A549 (cell line): ENCODE results near the gene ASNSD1. TPM values are rescaled to one million over a fixed set of nuclear protein-coding genes. Genes with fewer than 3 reads are reported as not detected.

Experiments
- ATAC-seq, 2 experiments: fragments of 200-7000 bp in 1 of 2; fragments of >200 bp in 1 of 2; cut with Nextera tagmentation in 1 of 2; cut with Tn5 transposase in 1 of 2; 3 replicates each; pipeline versions ENCODE4 v1.8.0 to v1.9.1; 2018 to 2020; ENCODE audit warnings: mild to moderate bottlenecking in 1 of 2, moderate library complexity in 1 of 2
- CTCF ChIA-PET: fragments of 300-600 bp; sonication (Branson Sonifier 250); formaldehyde crosslinking; extraction: SDS; loops from one replicate; lab custom pipeline; 2021; ENCODE audit warnings: antibody characterized with exemption, inconsistent platforms; lab: Yijun Ruan, JAX
- POLR2A ChIA-PET: fragments of 350-600 bp; formaldehyde crosslinking; extraction: SDS; loops from one replicate; lab custom pipeline; 2021; ENCODE audit warnings: antibody characterized with exemption, inconsistent platforms; lab: Yijun Ruan, JAX
- DNase-seq, 2 experiments: peaks; one replicate each; pipeline versions ENCODE4 v3.0.0 to v3.0.0-alpha.2; 2011 to 2016; ENCODE audit warnings: low read depth in 1 of 2, low spot score in 1 of 2
- FAIRE-seq: peaks from 2 replicates; lab custom pipeline; 2011; peaks lifted over from hg19 to GRCh38; lab: Jason Lieb, UNC
- H3K27ac ChIP-seq, 2 experiments: fragments of >200 bp; sonication (Bioruptor Twin); formaldehyde crosslinking; 3 replicates each; pipeline ENCODE4 v1.5.1; 2016 to 2017
- H3K4me1 ChIP-seq: fragments of >200 bp; sonication (Bioruptor Twin); formaldehyde crosslinking; 3 replicates; pipeline ENCODE4 v1.6.1; 2016
- H3K4me2 ChIP-seq: fragments of >200 bp; sonication (Bioruptor Twin); formaldehyde crosslinking; 3 replicates; pipeline ENCODE4 v1.6.1; 2016
- H3K4me3 ChIP-seq: fragments of >200 bp; sonication (Bioruptor Twin); formaldehyde crosslinking; 3 replicates; pipeline ENCODE4 v1.5.1; 2016
- H3K9me3 ChIP-seq: fragments of >200 bp; sonication (Bioruptor Twin); formaldehyde crosslinking; 3 replicates; pipeline ENCODE4 v1.6.1; 2016
- ATOH8 ChIP-seq: fragments of 250-450 bp; sonication (Bioruptor Pico); IDR thresholded peaks from 2 replicates; pipeline ENCODE4 v1.5.0; 2020; ENCODE audit warnings: low read depth, mild to moderate bottlenecking, moderate library complexity
- CBX2 ChIP-seq: fragments of 200-600 bp; sonication (generic); IDR thresholded peaks from 2 replicates; pipeline ENCODE4 v1.6.1; 2016; ENCODE audit warnings: low read depth, mild to moderate bottlenecking, borderline replicate concordance
- CEBPB ChIP-seq, 2 experiments: fragments of >200 bp in 1 of 2; sonication (Bioruptor Twin) in 1 of 2; formaldehyde crosslinking in 1 of 2; IDR thresholded peaks; 2 replicates each; pipeline ENCODE4 v1.6.1; 2012 to 2016
- CHD2 ChIP-seq: fragments of 150-350 bp; IDR thresholded peaks from 2 replicates; pipeline ENCODE4 v1.6.1; 2014; ENCODE audit warnings: low read length; ENCODE audit not compliant: partially characterized antibody
- EHF ChIP-seq: fragments of 250-450 bp; sonication (Bioruptor Pico); IDR thresholded peaks from 2 replicates; pipeline ENCODE4 v1.5.0; 2020; ENCODE audit warnings: mild to moderate bottlenecking
- EP300 ChIP-seq, 2 experiments: fragments of >200 bp; sonication (Bioruptor Twin); formaldehyde crosslinking; IDR thresholded peaks; 2 replicates in 1 of 2; 3 replicates in 1 of 2; pipeline ENCODE4 v1.6.1; 2016 to 2017
- HOXA7 ChIP-seq: fragments of 250-450 bp; sonication (Bioruptor Pico); IDR thresholded peaks from 2 replicates; pipeline ENCODE4 v1.5.0; 2020; ENCODE audit warnings: mild to moderate bottlenecking, moderate library complexity
- HOXB5 ChIP-seq: fragments of 250-450 bp; sonication (Bioruptor Pico); IDR thresholded peaks from 2 replicates; pipeline ENCODE4 v1.5.0; 2020; ENCODE audit warnings: mild to moderate bottlenecking, moderate library complexity
- JUN ChIP-seq, 2 experiments: fragments of >200 bp; sonication (Bioruptor Twin); formaldehyde crosslinking; IDR thresholded peaks; 2 replicates in 1 of 2; 3 replicates in 1 of 2; pipeline ENCODE4 v1.6.1; 2016 to 2017
- MYC ChIP-seq: IDR thresholded peaks from 2 replicates; pipeline ENCODE4 v1.6.1; 2012; ENCODE audit warnings: mild to moderate bottlenecking, inconsistent platforms, low read length, improper control_type of control experiment, borderline replicate concordance
- PHF8 ChIP-seq: fragments of 200-600 bp; sonication (generic); IDR thresholded peaks from 2 replicates; pipeline ENCODE4 v1.6.1; 2016; ENCODE audit warnings: low read depth, mild to moderate bottlenecking, antibody characterized with exemption, moderate library complexity, borderline replicate concordance
- POLR2AphosphoS2 ChIP-seq: conservative IDR thresholded peaks from 2 replicates; pipeline ENCODE4 v1.6.1; 2012; ENCODE audit warnings: low read length, improper control_type of control experiment, inconsistent platforms
- RAD21 ChIP-seq, 2 experiments: fragments of >200 bp in 1 of 2; sonication (Bioruptor Twin) in 1 of 2; formaldehyde crosslinking in 1 of 2; IDR thresholded peaks in 1 of 2; conservative IDR thresholded peaks in 1 of 2; 2 replicates in 1 of 2; 3 replicates in 1 of 2; pipeline ENCODE4 v1.6.1; 2012 to 2018; ENCODE audit warnings: inconsistent platforms in 1 of 2
- SMC3 ChIP-seq: fragments of >200 bp; sonication (Bioruptor Twin); formaldehyde crosslinking; IDR thresholded peaks from 3 replicates; pipeline ENCODE4 v1.6.1; 2018; ENCODE audit warnings: inconsistent platforms
- WGBS: methylation state at CpG from one replicate; pipeline ENCODE4 v1.1.6; 2017; ENCODE audit errors: missing lambda C conversion rate; 5-methylcytosine and 5-hydroxymethylcytosine counted together
- polyA plus RNA-seq, 4 experiments: library from polyadenylated mRNA; depleted of rRNA in 3 of 4; stranded (reverse); fragments of >200 nt; fragmentation: RNase III in 1 of 4; extraction: RNeasy Plus Mini Kit Qiagen cat#74134 plus additional on column Dnase treatment in 1 of 4; gene quantifications; 2 replicates in 3 of 4; 3 replicates in 1 of 4; pipeline ENCODE4 v1.2.3, GENCODE V29; 2011 to 2017
- TF ChIP-seq, protein P1 (sequence below): fragments of 150-350 bp; IDR thresholded peaks from 2 replicates; pipeline ENCODE4 v1.6.1; 2014; ENCODE audit warnings: low read depth, mild to moderate bottlenecking, low read length
- TF ChIP-seq, protein P2 (sequence below): fragments of 250-450 bp; sonication (Bioruptor Pico); IDR thresholded peaks from 2 replicates; pipeline ENCODE4 v1.5.0; 2021; ENCODE audit warnings: mild to moderate bottlenecking, moderate library complexity, borderline replicate concordance
- TF ChIP-seq, protein P3 (sequence below): fragments of >200 bp; sonication (Bioruptor Twin); formaldehyde crosslinking; IDR thresholded peaks from 3 replicates; pipeline ENCODE4 v1.5.1; 2016

Gene ASNSD1
- polyA plus RNA-seq, 2 of the 4 experiments (the other 2 are of a cell fraction): 45.9 to 69.0 TPM

GRCh38 chr2:189631849-189632248, 29.4 kb upstream of the ASNSD1 start:
- no peak for FAIRE-seq
- H3K9me3 ChIP-seq: no peaks in the 10 kb centered on the region
- peak; percentile 70 to 80; a peak in 4 of 6 replicates for ATAC-seq
- peak overlapping the region; percentile 30 to 34; a peak in 2 of 6 replicates for H3K27ac ChIP-seq
- ChIA-PET CTCF (interaction anchor here (0.7 kb wide), 1 partner anchor 129 kb away, joined by 3 read pairs; no protein-coding TSS in a partner anchor), POLR2A (no interaction called here)
- H3K4me3 ChIP-seq: no peak overlapping the region
- 48% methylated on average over 4 of the region's 4 CpGs for WGBS
- peak in 1 of 2 experiments; percentile 41 for DNase-seq
- TF ChIP-seq, protein P1, sequence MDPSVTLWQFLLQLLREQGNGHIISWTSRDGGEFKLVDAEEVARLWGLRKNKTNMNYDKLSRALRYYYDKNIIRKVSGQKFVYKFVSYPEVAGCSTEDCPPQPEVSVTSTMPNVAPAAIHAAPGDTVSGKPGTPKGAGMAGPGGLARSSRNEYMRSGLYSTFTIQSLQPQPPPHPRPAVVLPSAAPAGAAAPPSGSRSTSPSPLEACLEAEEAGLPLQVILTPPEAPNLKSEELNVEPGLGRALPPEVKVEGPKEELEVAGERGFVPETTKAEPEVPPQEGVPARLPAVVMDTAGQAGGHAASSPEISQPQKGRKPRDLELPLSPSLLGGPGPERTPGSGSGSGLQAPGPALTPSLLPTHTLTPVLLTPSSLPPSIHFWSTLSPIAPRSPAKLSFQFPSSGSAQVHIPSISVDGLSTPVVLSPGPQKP: no peak
- no peak for TF ChIP-seq EP300 (IDR thresholded peaks at IDR 0.05)
- TF ChIP-seq, protein P2, sequence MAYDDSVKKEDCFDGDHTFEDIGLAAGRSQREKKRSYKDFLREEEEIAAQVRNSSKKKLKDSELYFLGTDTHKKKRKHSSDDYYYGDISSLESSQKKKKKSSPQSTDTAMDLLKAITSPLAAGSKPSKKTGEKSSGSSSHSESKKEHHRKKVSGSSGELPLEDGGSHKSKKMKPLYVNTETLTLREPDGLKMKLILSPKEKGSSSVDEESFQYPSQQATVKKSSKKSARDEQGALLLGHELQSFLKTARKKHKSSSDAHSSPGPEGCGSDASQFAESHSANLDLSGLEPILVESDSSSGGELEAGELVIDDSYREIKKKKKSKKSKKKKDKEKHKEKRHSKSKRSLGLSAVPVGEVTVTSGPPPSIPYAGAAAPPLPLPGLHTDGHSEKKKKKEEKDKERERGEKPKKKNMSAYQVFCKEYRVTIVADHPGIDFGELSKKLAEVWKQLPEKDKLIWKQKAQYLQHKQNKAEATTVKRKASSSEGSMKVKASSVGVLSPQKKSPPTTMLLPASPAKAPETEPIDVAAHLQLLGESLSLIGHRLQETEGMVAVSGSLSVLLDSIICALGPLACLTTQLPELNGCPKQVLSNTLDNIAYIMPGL (CRISPR knock-in tag): no peak
- no peak for TF ChIP-seq CEBPB (IDR thresholded peaks at IDR 0.05)
- no peak for TF ChIP-seq HOXB5
- TF ChIP-seq CHD2: no peak
- TF ChIP-seq JUN (IDR thresholded peaks at IDR 0.05): no peak
- TF ChIP-seq ATOH8 (CRISPR knock-in tag): no peak
- TF ChIP-seq MYC: no peak
- no peak for TF ChIP-seq CBX2
- no peak for TF ChIP-seq HOXA7 (CRISPR knock-in tag)
- TF ChIP-seq PHF8: no peak
- peak overlapping the region; percentile 24; the same call in 2 of the 3 replicates for H3K4me2 ChIP-seq
- H3K4me1 ChIP-seq: peaks cover 16% of the 10 kb centered on the region; the same call in 2 of the 3 replicates

DNA sequence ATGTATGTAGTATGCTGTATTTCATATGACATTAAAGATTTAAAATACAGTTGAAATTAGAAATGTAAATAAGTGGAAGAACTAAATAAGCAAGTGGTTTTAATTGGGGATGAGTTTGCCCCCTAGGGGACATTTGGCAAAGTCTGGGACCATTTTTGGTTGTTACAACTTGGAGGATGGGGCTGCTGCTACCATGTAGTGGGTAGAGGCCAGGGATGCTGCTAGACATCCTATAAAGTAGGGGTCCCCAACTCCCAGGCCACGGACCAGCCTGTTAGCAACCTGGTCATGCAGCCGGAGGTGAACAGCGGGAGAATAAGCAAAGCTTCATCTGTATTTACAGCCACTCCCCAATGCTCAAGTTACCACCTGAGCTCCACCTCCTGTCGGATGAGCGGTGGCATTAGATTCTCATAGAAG, 27.9 kb upstream of the ASNSD1 start:
- Histone ChIP-seq H3K27ac (no peak overlapping the region), H3K4me2 (no peak overlapping the region), H3K4me3 (no peak overlapping the region), H3K9me3 (no peaks in the 10 kb centered on the region), H3K4me1 (peaks cover 16% of the 10 kb centered on the region; the same call in 2 of the 3 replicates)
- 77% methylated on average over 5 of the region's 5 CpGs for WGBS
- FAIRE-seq: no peak
- TF ChIP-seq, protein P3, sequence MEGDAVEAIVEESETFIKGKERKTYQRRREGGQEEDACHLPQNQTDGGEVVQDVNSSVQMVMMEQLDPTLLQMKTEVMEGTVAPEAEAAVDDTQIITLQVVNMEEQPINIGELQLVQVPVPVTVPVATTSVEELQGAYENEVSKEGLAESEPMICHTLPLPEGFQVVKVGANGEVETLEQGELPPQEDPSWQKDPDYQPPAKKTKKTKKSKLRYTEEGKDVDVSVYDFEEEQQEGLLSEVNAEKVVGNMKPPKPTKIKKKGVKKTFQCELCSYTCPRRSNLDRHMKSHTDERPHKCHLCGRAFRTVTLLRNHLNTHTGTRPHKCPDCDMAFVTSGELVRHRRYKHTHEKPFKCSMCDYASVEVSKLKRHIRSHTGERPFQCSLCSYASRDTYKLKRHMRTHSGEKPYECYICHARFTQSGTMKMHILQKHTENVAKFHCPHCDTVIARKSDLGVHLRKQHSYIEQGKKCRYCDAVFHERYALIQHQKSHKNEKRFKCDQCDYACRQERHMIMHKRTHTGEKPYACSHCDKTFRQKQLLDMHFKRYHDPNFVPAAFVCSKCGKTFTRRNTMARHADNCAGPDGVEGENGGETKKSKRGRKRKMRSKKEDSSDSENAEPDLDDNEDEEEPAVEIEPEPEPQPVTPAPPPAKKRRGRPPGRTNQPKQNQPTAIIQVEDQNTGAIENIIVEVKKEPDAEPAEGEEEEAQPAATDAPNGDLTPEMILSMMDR: peak; percentile 44
- TF ChIP-seq RAD21 (conservative IDR thresholded peaks at IDR 0.05 in 1 of 2, IDR thresholded peaks at IDR 0.05 in 1 of 2) (peak; percentile 45 to 61), EHF (CRISPR knock-in tag) (no peak), SMC3 (peak; percentile 42; the same call in 1 of the 3 replicates), POLR2AphosphoS2 (no peak)
- no peak for DNase-seq
- ChIA-PET POLR2A (no interaction called here), CTCF (interaction anchor here (0.7 to 1.5 kb wide), 3 partner anchors 9 to 168 kb away, joined by 3 to 4 read pairs (median 3); no protein-coding TSS in a partner anchor)
- peak in 1 of 2 experiments; percentile 70; a peak in 3 of 6 replicates for ATAC-seq
